ENCODE results near the gene TTC39B. TPM values are rescaled to one million over a fixed set of nuclear protein-coding genes. Genes with fewer than 3 reads are reported as not detected.

Gene TTC39B
- total and polyA plus RNA-seq, 4 experiments from 2014 or later, result 10.5 to 30.2 (median 19.9) TPM

GRCh38 chr9:15192856-15193255, 114.2 kb downstream of the TTC39B start:
- Histone ChIP-seq H3K36me3 (ENCODE audit: insufficient read depth, low read length) (peaks cover 9% of the 10 kb centered on the region), H3K27ac (ENCODE audit: low read depth, low read length) (no peak overlapping the region), H3K4me3 (ENCODE audit: low read length in 2 of 2) (no peak overlapping the region), H3K4me1 (ENCODE audit: insufficient read depth, low read length) (peaks cover 8% of the 10 kb centered on the region), H3K9me3 (ENCODE audit: control insufficient read depth in 1 of 2, low read length in 2 of 2) (no peaks in the 10 kb centered on the region), H3K27me3 (ENCODE audit: insufficient read depth, low read length) (no peaks in the 10 kb centered on the region)
- CTCF ChIA-PET (ENCODE audit: partially characterized antibody), result no interaction called here
- peaks cover 0 to 4% (median 0%) of the 10 kb centered on the region in 8 donors for H3K9me3 Mint-ChIP-seq
- intact Hi-C loops (cut with micrococcal nuclease), result no loop called here
- H3K27ac Mint-ChIP-seq, result peak overlapping the region in 1 of 7 donors; percentile 13
- H3K4me1 Mint-ChIP-seq, result peaks cover 2 to 14% (median 10%) of the 10 kb centered on the region in 4 donors
- no peaks in the 10 kb centered on the region for H3K27me3 Mint-ChIP-seq
- no peak for DNase-seq
- no peak overlapping the region for H3K4me3 Mint-ChIP-seq
- POLR2A ChIA-PET (ENCODE audit: partially characterized antibody), result no interaction called here
- peaks cover 65 to 78% of the 10 kb centered on the region in 2 donors for H3K36me3 Mint-ChIP-seq

- POLR2A ChIA-PET (ENCODE audit: partially characterized antibody), result no interaction called here
- peaks cover 2 to 14% (median 10%) of the 10 kb centered on the region in 4 donors for H3K4me1 Mint-ChIP-seq
- no peak overlapping the region for H3K4me3 Mint-ChIP-seq
- no peaks in the 10 kb centered on the region for H3K27me3 Mint-ChIP-seq
- Histone ChIP-seq H3K27ac (ENCODE audit: low read depth, low read length) (no peak overlapping the region), H3K27me3 (ENCODE audit: insufficient read depth, low read length) (no peaks in the 10 kb centered on the region), H3K9me3 (ENCODE audit: control insufficient read depth in 1 of 2, low read length in 2 of 2) (no peaks in the 10 kb centered on the region), H3K4me3 (ENCODE audit: low read length in 2 of 2) (no peak overlapping the region), H3K4me1 (ENCODE audit: insufficient read depth, low read length) (peaks cover 8% of the 10 kb centered on the region), H3K36me3 (ENCODE audit: insufficient read depth, low read length) (peaks cover 22% of the 10 kb centered on the region)
- H3K27ac Mint-ChIP-seq, result peak overlapping the region in 2 of 7 donors; percentile 9 to 70
- CTCF ChIA-PET (ENCODE audit: partially characterized antibody), result no interaction called here
- peaks cover 71 to 80% of the 10 kb centered on the region in 2 donors for H3K36me3 Mint-ChIP-seq
- H3K9me3 Mint-ChIP-seq, result peaks cover 0 to 3% (median 0%) of the 10 kb centered on the region in 8 donors
- DNase-seq, result peak in 1 of 5 donors; percentile 2
- intact Hi-C loops (cut with micrococcal nuclease), result no loop called here
These were observed 115.6 kb downstream of the TTC39B start for GRCh38 chr9:15191378-15191777.

- no peak overlapping the region for H3K4me3 ChIP-seq (ENCODE audit: low read length in 2 of 2)
- H3K9me3 ChIP-seq (ENCODE audit: control insufficient read depth in 1 of 2, low read length in 2 of 2), result no peaks in the 10 kb centered on the region
- ChIA-PET POLR2A (ENCODE audit: partially characterized antibody) (no interaction called here), CTCF (ENCODE audit: partially characterized antibody) (interaction anchor here (0.9 to 1.1 kb wide), 2 partner anchors 21 to 23 kb away, joined by 3 read pairs; no protein-coding TSS in a partner anchor)
- Mint-ChIP-seq H3K27me3 (no peaks in the 10 kb centered on the region), H3K4me1 (peaks cover 2 to 14% (median 10%) of the 10 kb centered on the region in 4 donors), H3K27ac (no peak overlapping the region), H3K4me3 (no peak overlapping the region), H3K9me3 (no peaks in the 10 kb centered on the region), H3K36me3 (peaks cover 65 to 83% of the 10 kb centered on the region in 2 donors)
- peaks cover 31% of the 10 kb centered on the region for H3K36me3 ChIP-seq (ENCODE audit: insufficient read depth, low read length)
- H3K4me1 ChIP-seq (ENCODE audit: insufficient read depth, low read length), result peaks cover 8% of the 10 kb centered on the region
- no peak for DNase-seq
- intact Hi-C loops (cut with micrococcal nuclease), result no loop called here
- H3K27me3 ChIP-seq (ENCODE audit: insufficient read depth, low read length), result no peaks in the 10 kb centered on the region
- H3K27ac ChIP-seq (ENCODE audit: low read depth, low read length), result no peak overlapping the region
These were observed 117.5 kb downstream of the TTC39B start for GRCh38 chr9:15189481-15189880.

DNA sequence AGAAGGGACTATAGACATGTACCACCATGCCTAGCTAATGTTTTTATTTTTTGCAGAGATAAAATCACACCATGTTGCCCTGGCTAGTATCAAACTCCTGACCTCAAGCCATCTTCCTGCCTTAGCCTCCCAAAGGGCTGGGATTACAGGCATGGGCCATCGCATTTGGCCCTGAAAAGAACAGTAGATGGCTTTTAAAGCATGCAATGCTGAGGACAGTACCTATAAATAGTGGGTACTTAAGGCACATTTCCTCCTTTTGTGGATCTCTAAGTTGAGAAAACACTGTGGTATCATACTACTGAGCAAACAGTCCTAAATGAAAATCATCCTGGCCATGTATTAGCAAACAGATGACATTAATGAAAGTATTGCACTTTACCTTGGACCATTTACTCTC, 119.4 kb downstream of the TTC39B start:
- peaks cover 32% of the 10 kb centered on the region for H3K36me3 ChIP-seq (ENCODE audit: insufficient read depth, low read length)
- POLR2A ChIA-PET (ENCODE audit: partially characterized antibody), result no interaction called here

GRCh38 chr9:15182730-15183129, 124.3 kb downstream of the TTC39B start:
- Histone ChIP-seq H3K27ac (ENCODE audit: low read depth, low read length) (no peak overlapping the region), H3K36me3 (ENCODE audit: insufficient read depth, low read length) (peaks cover 45% of the 10 kb centered on the region), H3K27me3 (ENCODE audit: insufficient read depth, low read length) (no peaks in the 10 kb centered on the region), H3K9me3 (ENCODE audit: control insufficient read depth in 1 of 2, low read length in 2 of 2) (no peaks in the 10 kb centered on the region), H3K4me3 (ENCODE audit: low read length in 2 of 2) (no peak overlapping the region), H3K4me1 (ENCODE audit: insufficient read depth, low read length) (no peaks in the 10 kb centered on the region)
- H3K27me3 Mint-ChIP-seq, result no peaks in the 10 kb centered on the region
- no peak for DNase-seq
- H3K27ac Mint-ChIP-seq, result no peak overlapping the region
- H3K4me3 Mint-ChIP-seq, result no peak overlapping the region
- CTCF ChIA-PET (ENCODE audit: partially characterized antibody), result no interaction called here
- H3K9me3 Mint-ChIP-seq, result no peaks in the 10 kb centered on the region
- intact Hi-C loops (cut with micrococcal nuclease), result no loop called here
- no peaks in the 10 kb centered on the region for H3K4me1 Mint-ChIP-seq
- peaks cover 57 to 82% of the 10 kb centered on the region in 2 donors for H3K36me3 Mint-ChIP-seq
- POLR2A ChIA-PET (ENCODE audit: partially characterized antibody), result interaction anchor here (0.6 kb wide), 1 partner anchor 287 kb away, joined by 3 read pairs; no protein-coding TSS in a partner anchor

More for the DNA sequence above, 119.4 kb downstream of the TTC39B start:
- DNase-seq, result no peak
- H3K27ac ChIP-seq (ENCODE audit: low read depth, low read length), result no peak overlapping the region
- CTCF ChIA-PET (ENCODE audit: partially characterized antibody), result no interaction called here
- peak overlapping the region in 1 of 7 donors; percentile 19 for H3K27ac Mint-ChIP-seq
- no peaks in the 10 kb centered on the region for H3K27me3 ChIP-seq (ENCODE audit: insufficient read depth, low read length)
- intact Hi-C loops (cut with micrococcal nuclease), result no loop called here
- H3K4me1 Mint-ChIP-seq, result peaks cover 2 to 14% (median 10%) of the 10 kb centered on the region in 4 donors
- peaks cover 8% of the 10 kb centered on the region for H3K4me1 ChIP-seq (ENCODE audit: insufficient read depth, low read length)
- H3K36me3 Mint-ChIP-seq, result peaks cover 69 to 91% of the 10 kb centered on the region in 2 donors
- no peaks in the 10 kb centered on the region for H3K9me3 Mint-ChIP-seq
- H3K4me3 ChIP-seq (ENCODE audit: low read length in 2 of 2), result no peak overlapping the region
- no peak overlapping the region for H3K4me3 Mint-ChIP-seq
- no peaks in the 10 kb centered on the region for H3K9me3 ChIP-seq (ENCODE audit: control insufficient read depth in 1 of 2, low read length in 2 of 2)
- H3K27me3 Mint-ChIP-seq, result no peaks in the 10 kb centered on the region

DNA sequence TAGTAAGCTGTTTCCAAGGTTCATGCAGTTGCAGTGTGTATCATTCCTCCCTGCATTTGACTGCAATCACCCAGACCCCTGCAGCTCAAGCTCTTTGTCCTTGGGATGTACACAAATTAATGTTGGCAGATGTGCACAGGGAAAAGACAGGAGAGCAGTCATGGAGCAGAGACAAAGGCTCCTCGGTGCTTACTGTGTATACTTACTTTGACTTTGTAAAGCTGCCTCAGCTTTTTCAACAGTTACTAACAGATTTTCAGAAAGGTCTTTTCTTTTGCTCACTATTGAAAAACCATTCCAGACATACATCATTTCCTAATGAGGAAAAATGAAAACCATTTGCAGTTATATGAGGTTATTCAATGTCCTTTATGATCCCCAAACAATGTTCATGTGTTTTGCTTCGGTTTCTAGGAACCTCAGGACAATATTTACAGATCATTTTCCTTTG, 124.9 kb downstream of the TTC39B start:
- intact Hi-C loops (cut with micrococcal nuclease), result no loop called here
- no peak overlapping the region for H3K27ac ChIP-seq (ENCODE audit: low read depth, low read length)
- peaks cover 42% of the 10 kb centered on the region for H3K36me3 ChIP-seq (ENCODE audit: insufficient read depth, low read length)
- H3K27me3 ChIP-seq (ENCODE audit: insufficient read depth, low read length), result no peaks in the 10 kb centered on the region
- POLR2A ChIA-PET (ENCODE audit: partially characterized antibody), result no interaction called here
- no peak overlapping the region for H3K27ac Mint-ChIP-seq
- H3K4me3 Mint-ChIP-seq, result no peak overlapping the region
- H3K9me3 Mint-ChIP-seq, result no peaks in the 10 kb centered on the region
- no peaks in the 10 kb centered on the region for H3K4me1 ChIP-seq (ENCODE audit: insufficient read depth, low read length)
- no peaks in the 10 kb centered on the region for H3K4me1 Mint-ChIP-seq
- no peak for DNase-seq
- CTCF ChIA-PET (ENCODE audit: partially characterized antibody), result no interaction called here
- H3K4me3 ChIP-seq (ENCODE audit: low read length in 2 of 2), result no peak overlapping the region
- H3K9me3 ChIP-seq (ENCODE audit: control insufficient read depth in 1 of 2, low read length in 2 of 2), result no peaks in the 10 kb centered on the region
- no peaks in the 10 kb centered on the region for H3K27me3 Mint-ChIP-seq
- H3K36me3 Mint-ChIP-seq, result peaks cover 58 to 80% of the 10 kb centered on the region in 2 donors

- H3K27me3 Mint-ChIP-seq, result no peaks in the 10 kb centered on the region
- POLR2A ChIA-PET (ENCODE audit: partially characterized antibody), result interaction anchor here (0.6 kb wide), 1 partner anchor 178 kb away, joined by 3 read pairs; no protein-coding TSS in a partner anchor
- intact Hi-C loops (cut with micrococcal nuclease), result no loop called here
- no peaks in the 10 kb centered on the region for H3K9me3 ChIP-seq (ENCODE audit: control insufficient read depth in 1 of 2, low read length in 2 of 2)
- no peak for DNase-seq
- H3K4me1 ChIP-seq (ENCODE audit: insufficient read depth, low read length), result no peaks in the 10 kb centered on the region
- no peaks in the 10 kb centered on the region for H3K4me1 Mint-ChIP-seq
- no peak overlapping the region for H3K27ac ChIP-seq (ENCODE audit: low read depth, low read length)
- H3K4me3 ChIP-seq (ENCODE audit: low read length in 2 of 2), result no peak overlapping the region
- H3K36me3 ChIP-seq (ENCODE audit: insufficient read depth, low read length), result peaks cover 25% of the 10 kb centered on the region
- H3K36me3 Mint-ChIP-seq, result peaks cover 61 to 76% of the 10 kb centered on the region in 2 donors
- H3K27me3 ChIP-seq (ENCODE audit: insufficient read depth, low read length), result no peaks in the 10 kb centered on the region
- H3K27ac Mint-ChIP-seq, result no peak overlapping the region
- H3K4me3 Mint-ChIP-seq, result no peak overlapping the region
- CTCF ChIA-PET (ENCODE audit: partially characterized antibody), result no interaction called here
- no peaks in the 10 kb centered on the region for H3K9me3 Mint-ChIP-seq
These were observed 126.9 kb downstream of the TTC39B start for GRCh38 chr9:15180124-15180523.

All from CD4-positive, alpha-beta memory T cell (primary cell).